ENCODE data around the gene MANSC1. TPM values are rescaled to one million over a fixed set of nuclear protein-coding genes. Genes with fewer than 3 reads are reported as not detected.

The MANSC1 gene
- total and polyA plus RNA-seq, 10 of the 15 experiments (the other 5 are each of a cell fraction or from before 2014, with no cell fraction given) = 0.02 to 0.23 (median 0.11) TPM; not detected in 2

DNA sequence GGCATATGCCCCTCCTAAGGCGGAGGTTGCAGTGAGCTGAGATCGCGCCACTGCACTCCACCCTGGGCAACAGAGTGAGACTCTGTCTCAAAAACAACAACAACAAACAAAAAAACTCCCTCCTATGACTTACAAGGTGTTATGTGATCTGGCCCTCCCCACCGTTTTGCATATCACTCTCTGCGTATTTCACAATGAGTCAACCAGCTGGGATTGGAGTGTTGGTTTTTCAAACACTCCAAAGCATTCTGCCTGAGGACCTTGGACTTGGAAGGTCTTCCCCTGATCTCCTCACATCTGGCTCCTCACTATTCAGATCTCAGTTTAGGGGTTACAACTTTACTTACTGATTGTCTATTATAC, 14.0 kb downstream of the MANSC1 start:
- SMC1A ChIA-PET (ENCODE audit: uncharacterized antibody, unreplicated experiment) = interaction anchor here (0.6 to 4.4 kb wide), 9 partner anchors 11 to 710 kb away, joined by 3 to 31 read pairs (median 4); no protein-coding TSS in a partner anchor
- Histone ChIP-seq H3K27me3 (replicated peaks in 1 of 2; ENCODE audit: control insufficient read depth in 2 of 2, insufficient read depth in 2 of 2, low read length in 1 of 2) (no peaks in the 10 kb centered on the region), H3K36me3 (ENCODE audit: control insufficient read depth in 2 of 2, insufficient read depth in 2 of 2, low read length in 1 of 2) (no peaks in the 10 kb centered on the region), H3K9ac (ENCODE audit: control insufficient read depth, insufficient read depth, low read length) (no peak overlapping the region), H3K9me3 (replicated peaks; ENCODE audit: control insufficient read depth, insufficient read depth, low read length) (no peaks in the 10 kb centered on the region), H2AFZ (ENCODE audit: control insufficient read depth, low read depth, low read length) (no peak overlapping the region; the same call in 1 of the 2 replicates), H3K4me2 (ENCODE audit: control insufficient read depth, insufficient read depth) (no peak overlapping the region), H3K79me2 (ENCODE audit: control insufficient read depth, insufficient read depth, low read length) (no peaks in the 10 kb centered on the region), H3K4me1 (ENCODE audit: control insufficient read depth, insufficient read depth, low read length) (0 out of 2 replicates have a peak, but pooled peaks cover 3% of the 10 kb centered on the region), H4K20me1 (ENCODE audit: control insufficient read depth, insufficient read depth) (no peaks in the 10 kb centered on the region), H3K27ac (ENCODE audit: control insufficient read depth, insufficient read depth) (no peak overlapping the region), H3K4me3 (no peak overlapping the region)
- no TSS peak for BruUV-seq (replicated peaks)
- in situ Hi-C loops (cut with MboI) (no loop called here), intact Hi-C loops (cut with micrococcal nuclease; ENCODE audit: unreplicated experiment) (no loop called here)
- CTCF ChIA-PET = interaction anchor here (0.6 to 14.9 kb wide), 13 partner anchors 8 to 755 kb away, joined by 3 to 214 read pairs (median 9); partner anchors contain the start of genes BCL2L14, BORCS5 and MANSC1
- FAIRE-seq = peak; percentile 27
- POLR2A ChIA-PET = interaction anchor here (0.7 kb wide), 1 partner anchor 756 kb away, joined by 3 read pairs; no protein-coding TSS in a partner anchor
- peak; percentile 87 for ATAC-seq
- RAD21 ChIA-PET (ENCODE audit: unreplicated experiment) = interaction anchor here (1.3 to 1.5 kb wide), 3 partner anchors 21 to 754 kb away, joined by 3 to 6 read pairs (median 4); partner anchors contain the start of gene BORCS5
- WGBS (ENCODE audit: insufficient coverage, insufficient replicate concordance, low lambda C conversion rate, missing lambda C conversion rate) = 1% methylated on average over 5 of the region's 5 CpGs
- peak; percentile 27 for DNase-seq (ENCODE audit: low read depth, low spot score)
- TF ChIP-seq JUNB (IDR thresholded peaks at IDR 0.05) = peak; percentile 45
- TF ChIP-seq, protein P1, sequence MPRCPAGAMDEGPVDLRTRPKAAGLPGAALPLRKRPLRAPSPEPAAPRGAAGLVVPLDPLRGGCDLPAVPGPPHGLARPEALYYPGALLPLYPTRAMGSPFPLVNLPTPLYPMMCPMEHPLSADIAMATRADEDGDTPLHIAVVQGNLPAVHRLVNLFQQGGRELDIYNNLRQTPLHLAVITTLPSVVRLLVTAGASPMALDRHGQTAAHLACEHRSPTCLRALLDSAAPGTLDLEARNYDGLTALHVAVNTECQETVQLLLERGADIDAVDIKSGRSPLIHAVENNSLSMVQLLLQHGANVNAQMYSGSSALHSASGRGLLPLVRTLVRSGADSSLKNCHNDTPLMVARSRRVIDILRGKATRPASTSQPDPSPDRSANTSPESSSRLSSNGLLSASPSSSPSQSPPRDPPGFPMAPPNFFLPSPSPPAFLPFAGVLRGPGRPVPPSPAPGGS (IDR thresholded peaks at IDR 0.05; ENCODE audit: borderline replicate concordance, insufficient read depth, low read depth, low read length, poor library complexity, severe bottlenecking) = no peak
- TF ChIP-seq, protein P2, sequence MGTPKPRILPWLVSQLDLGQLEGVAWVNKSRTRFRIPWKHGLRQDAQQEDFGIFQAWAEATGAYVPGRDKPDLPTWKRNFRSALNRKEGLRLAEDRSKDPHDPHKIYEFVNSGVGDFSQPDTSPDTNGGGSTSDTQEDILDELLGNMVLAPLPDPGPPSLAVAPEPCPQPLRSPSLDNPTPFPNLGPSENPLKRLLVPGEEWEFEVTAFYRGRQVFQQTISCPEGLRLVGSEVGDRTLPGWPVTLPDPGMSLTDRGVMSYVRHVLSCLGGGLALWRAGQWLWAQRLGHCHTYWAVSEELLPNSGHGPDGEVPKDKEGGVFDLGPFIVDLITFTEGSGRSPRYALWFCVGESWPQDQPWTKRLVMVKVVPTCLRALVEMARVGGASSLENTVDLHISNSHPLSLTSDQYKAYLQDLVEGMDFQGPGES (IDR thresholded peaks at IDR 0.05) = no peak
- TF ChIP-seq KLF5 (IDR thresholded peaks at IDR 0.05; ENCODE audit: partially characterized antibody) = no peak
- no peak for TF ChIP-seq E4F1 (IDR thresholded peaks at IDR 0.05; ENCODE audit: borderline replicate concordance, partially characterized antibody)
- TF ChIP-seq FOXK2 (IDR thresholded peaks at IDR 0.05) = 0 out of 2 replicates have a peak, but pooled peaks have one; percentile 47
- no peak for TF ChIP-seq NFYA (IDR thresholded peaks at IDR 0.05; ENCODE audit: borderline replicate concordance, low read depth, low read length)
- TF ChIP-seq IKZF2 (IDR thresholded peaks at IDR 0.05) = peak in 1 of 2 experiments; percentile 58; a peak in 1 of 4 replicates
- no peak for TF ChIP-seq JUND (IDR thresholded peaks at IDR 0.05; ENCODE audit: low read depth, low read length)
- TF ChIP-seq POU2F2 (IDR thresholded peaks at IDR 0.05; ENCODE audit: borderline replicate concordance, low read depth, low read length) = peak; percentile 95; the same call in 2 of the 3 replicates
- 0 out of 2 replicates have a peak, but pooled peaks have one; percentile 55 for TF ChIP-seq IRF4 (IDR thresholded peaks at IDR 0.05; ENCODE audit: low read depth, low read length)
- TF ChIP-seq, protein P3, sequence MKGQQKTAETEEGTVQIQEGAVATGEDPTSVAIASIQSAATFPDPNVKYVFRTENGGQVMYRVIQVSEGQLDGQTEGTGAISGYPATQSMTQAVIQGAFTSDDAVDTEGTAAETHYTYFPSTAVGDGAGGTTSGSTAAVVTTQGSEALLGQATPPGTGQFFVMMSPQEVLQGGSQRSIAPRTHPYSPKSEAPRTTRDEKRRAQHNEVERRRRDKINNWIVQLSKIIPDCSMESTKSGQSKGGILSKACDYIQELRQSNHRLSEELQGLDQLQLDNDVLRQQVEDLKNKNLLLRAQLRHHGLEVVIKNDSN (IDR thresholded peaks at IDR 0.05; ENCODE audit: borderline replicate concordance, extremely low read length, insufficient read depth, low read depth, low read length) = no peak
- TF ChIP-seq NR2F1 (conservative IDR thresholded peaks at IDR 0.05) = no peak
- no peak for TF ChIP-seq POLR2AphosphoS2 (IDR thresholded peaks at IDR 0.05; ENCODE audit: low read depth, low read length)

Measured in GM12878 (cell line).